GM12892 (cell line): ENCODE results near the gene ZIC4.

Experiments used
- POLR2A ChIP-seq: IDR thresholded peaks from 2 replicates; pipeline ENCODE4 v1.6.1; 2011; ENCODE audit warnings: low read depth, low read length, control low read depth
- POLR2AphosphoS5 ChIP-seq: IDR thresholded peaks from 2 replicates; pipeline ENCODE4 v1.6.1; 2011; ENCODE audit warnings: low read depth, low read length, control low read depth
- TAF1 ChIP-seq: IDR thresholded peaks from 2 replicates; pipeline ENCODE4 v1.6.1; 2011; ENCODE audit warnings: low read depth, mild to moderate bottlenecking, control low read depth, low read length, borderline replicate concordance

DNA sequence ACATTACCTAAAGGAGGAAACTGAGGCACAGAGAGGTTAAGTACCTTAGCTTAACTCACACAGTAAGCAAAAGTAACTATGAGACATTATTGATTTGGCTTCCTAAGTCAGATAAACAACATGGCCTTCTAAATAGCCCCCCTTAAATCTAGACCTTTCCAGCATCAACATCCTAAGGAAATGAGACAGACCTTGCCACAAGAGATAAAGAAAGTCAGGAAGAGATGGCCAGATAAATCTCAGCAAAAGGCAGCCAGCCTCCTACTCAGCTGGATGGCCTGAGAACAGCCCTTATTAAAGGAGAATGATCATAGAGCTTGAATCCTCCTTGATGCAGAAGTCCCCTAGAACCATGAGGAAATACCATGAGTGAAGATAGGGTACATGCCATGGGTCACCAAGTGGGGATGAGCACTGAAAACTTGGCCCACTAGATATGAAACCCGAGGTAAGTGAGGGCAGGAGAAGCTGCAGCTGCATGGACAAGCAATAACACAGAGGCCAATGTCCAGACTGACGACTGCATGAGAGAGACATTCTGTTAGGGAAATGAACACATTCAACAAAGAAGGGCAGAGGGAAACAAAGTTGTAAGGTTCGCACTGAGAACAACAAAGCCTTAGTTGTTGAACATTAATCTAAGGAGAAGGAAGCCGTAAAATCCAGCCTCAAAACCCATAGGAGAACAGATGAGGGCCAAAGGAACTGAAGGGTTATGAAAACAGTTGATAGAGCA is 69.6 kb downstream of the ZIC4 start:
- TF ChIP-seq POLR2A: no peak
- no peak for TF ChIP-seq POLR2AphosphoS5
- no peak for TF ChIP-seq TAF1
